GM23338 (cell line): ENCODE results near the gene PIK3AP1. TPM values are rescaled to one million over a fixed set of nuclear protein-coding genes. Genes with fewer than 3 reads are reported as not detected.

Experiments
- ATAC-seq: fragments of 200-7000 bp; cut with Tn5 transposase; 3 replicates; pipeline ENCODE4 v1.9.1; 2020
- DNase-seq: peaks from one replicate; pipeline ENCODE4 v3.0.0-alpha.2; 2015; ENCODE audit warnings: low spot score
- H2AFZ ChIP-seq: fragments of 200-600 bp; sonication (generic); 2 replicates; pipeline ENCODE4 v1.8.0; 2016; ENCODE audit warnings: antibody characterized with exemption, mild to moderate bottlenecking, moderate library complexity
- H3F3A ChIP-seq: fragments of 200-600 bp; sonication (generic); replicated peaks from 2 replicates; pipeline ENCODE4 v1.8.0; 2017; ENCODE audit warnings: antibody characterized with exemption, mixed run types, low read depth
- H3K27ac ChIP-seq: fragments of 200-600 bp; sonication (generic); 2 replicates; pipeline ENCODE4 v1.6.1; 2016; ENCODE audit warnings: low read depth
- H3K27me3 ChIP-seq: fragments of 200-600 bp; sonication (generic); 2 replicates; pipeline ENCODE4 v1.8.0; 2016; ENCODE audit warnings: mild to moderate bottlenecking, mixed run types, moderate library complexity; ENCODE audit not compliant: insufficient read depth
- H3K36me3 ChIP-seq: fragments of 200-600 bp; sonication (generic); 2 replicates; pipeline ENCODE4 v1.8.0; 2016; ENCODE audit warnings: mild to moderate bottlenecking; ENCODE audit not compliant: insufficient read depth
- H3K4me1 ChIP-seq: fragments of 200-600 bp; sonication (generic); 2 replicates; pipeline ENCODE4 v1.8.0; 2016; ENCODE audit warnings: mild to moderate bottlenecking, moderate library complexity; ENCODE audit not compliant: insufficient read depth
- H3K4me2 ChIP-seq: fragments of 200-600 bp; sonication (generic); 2 replicates; pipeline ENCODE4 v1.7.1; 2017; ENCODE audit warnings: mixed run types
- H3K4me3 ChIP-seq: fragments of 200-600 bp; sonication (generic); 2 replicates; pipeline ENCODE4 v1.6.1; 2016; ENCODE audit warnings: mixed run types
- H3K79me2 ChIP-seq: fragments of 200-600 bp; sonication (generic); replicated peaks from 2 replicates; pipeline ENCODE4 v1.8.0; 2017; ENCODE audit warnings: mild to moderate bottlenecking; ENCODE audit not compliant: insufficient read depth
- H3K9me2 ChIP-seq: fragments of 200-600 bp; sonication (generic); 2 replicates; pipeline ENCODE4 v1.8.0; 2017; ENCODE audit not compliant: insufficient read depth
- H4K20me1 ChIP-seq: fragments of 200-600 bp; sonication (generic); replicated peaks from 2 replicates; pipeline ENCODE4 v1.8.0; 2017; ENCODE audit warnings: mild to moderate bottlenecking; ENCODE audit not compliant: insufficient read depth
- H3K27ac Mint-ChIP-seq: 2 replicates; pipeline ENCODE4 v1.8.0; 2020; ENCODE audit warnings: inconsistent platforms, mild to moderate bottlenecking, moderate library complexity, mixed read lengths
- H3K27me3 Mint-ChIP-seq: 3 replicates; pipeline ENCODE4 v1.8.0; 2022; ENCODE audit warnings: low read depth, mild to moderate bottlenecking, moderate library complexity, mixed read lengths, inconsistent platforms; ENCODE audit not compliant: insufficient read depth, poor library complexity
- H3K36me3 Mint-ChIP-seq: 3 replicates; pipeline ENCODE4 v1.8.0; 2021; ENCODE audit warnings: low read depth, mild to moderate bottlenecking, inconsistent platforms, moderate library complexity, mixed read lengths
- H3K4me1 Mint-ChIP-seq: 3 replicates; pipeline ENCODE4 v1.8.0; 2020; ENCODE audit warnings: mild to moderate bottlenecking, inconsistent platforms, mixed read lengths
- H3K4me3 Mint-ChIP-seq: 3 replicates; pipeline ENCODE4 v1.8.0; 2021; ENCODE audit warnings: moderate library complexity, mild to moderate bottlenecking, inconsistent platforms, mixed read lengths
- H3K9me3 Mint-ChIP-seq: 3 replicates; pipeline ENCODE4 v1.8.0; 2020; ENCODE audit warnings: moderate library complexity, mild to moderate bottlenecking, inconsistent platforms, mixed read lengths
- CREB1 ChIP-seq: fragments of 250-450 bp; sonication (Bioruptor Pico); IDR thresholded peaks from 2 replicates; pipeline ENCODE4 v1.5.0; 2020; ENCODE audit warnings: low read depth, mild to moderate bottlenecking, moderate library complexity
- EZH2 ChIP-seq: fragments of 200-600 bp; sonication (generic); IDR thresholded peaks from one replicate; pipeline ENCODE4 v1.8.0; 2017; ENCODE audit warnings: antibody characterized with exemption, mild to moderate bottlenecking, low read depth; ENCODE audit not compliant: unreplicated experiment
- EZH2phosphoT487 ChIP-seq: fragments of 200-600 bp; sonication (generic); IDR thresholded peaks from one replicate; pipeline ENCODE4 v1.8.1; 2018; ENCODE audit warnings: antibody characterized with exemption; ENCODE audit not compliant: unreplicated experiment
- JUNB ChIP-seq: IDR thresholded peaks from one replicate; pipeline ENCODE4 v1.6.1; 2016; ENCODE audit warnings: antibody characterized with exemption; ENCODE audit not compliant: unreplicated experiment
- NANOG ChIP-seq: IDR thresholded peaks from 2 replicates; pipeline ENCODE4 v1.6.1; 2016; ENCODE audit warnings: antibody characterized with exemption, borderline replicate concordance
- REST ChIP-seq: IDR thresholded peaks from one replicate; pipeline ENCODE4 v1.6.1; 2018; ENCODE audit warnings: antibody characterized with exemption; ENCODE audit not compliant: unreplicated experiment
- STAT1 ChIP-seq: IDR thresholded peaks from one replicate; pipeline ENCODE4 v1.6.1; 2016; ENCODE audit warnings: antibody characterized with exemption; ENCODE audit not compliant: unreplicated experiment
- ZNF114 ChIP-seq: fragments of 250-450 bp; sonication (Bioruptor Pico); IDR thresholded peaks from 2 replicates; pipeline ENCODE4 v1.5.0; 2020; ENCODE audit warnings: mild to moderate bottlenecking, moderate library complexity
- ZNF331 ChIP-seq: fragments of 250-450 bp; sonication (Bioruptor Pico); IDR thresholded peaks from 2 replicates; pipeline ENCODE4 v1.5.0; 2020; ENCODE audit warnings: low read depth, mild to moderate bottlenecking, moderate library complexity
- polyA plus RNA-seq: library from polyadenylated mRNA; unstranded; fragments of >200 nt; fragmentation: Nextera tagmentation; extraction: Ambion mirVana; gene quantifications from 2 replicates; pipeline ENCODE4 v1.2.1, GENCODE V29; 2016
- total RNA-seq: library from RNA; depleted of rRNA; stranded (reverse); fragments of >200 nt; shearing (Covaris generic); gene quantifications from 2 replicates; pipeline ENCODE4 v1.2.3, GENCODE V29; 2014
- TF ChIP-seq, protein P1 (sequence below): IDR thresholded peaks from 2 replicates; pipeline ENCODE4 v1.6.1; 2016; ENCODE audit warnings: antibody characterized with exemption

Gene PIK3AP1
- total and polyA plus RNA-seq, 2 experiments from 2014 or later: 0.65 to 2.3 TPM

DNA sequence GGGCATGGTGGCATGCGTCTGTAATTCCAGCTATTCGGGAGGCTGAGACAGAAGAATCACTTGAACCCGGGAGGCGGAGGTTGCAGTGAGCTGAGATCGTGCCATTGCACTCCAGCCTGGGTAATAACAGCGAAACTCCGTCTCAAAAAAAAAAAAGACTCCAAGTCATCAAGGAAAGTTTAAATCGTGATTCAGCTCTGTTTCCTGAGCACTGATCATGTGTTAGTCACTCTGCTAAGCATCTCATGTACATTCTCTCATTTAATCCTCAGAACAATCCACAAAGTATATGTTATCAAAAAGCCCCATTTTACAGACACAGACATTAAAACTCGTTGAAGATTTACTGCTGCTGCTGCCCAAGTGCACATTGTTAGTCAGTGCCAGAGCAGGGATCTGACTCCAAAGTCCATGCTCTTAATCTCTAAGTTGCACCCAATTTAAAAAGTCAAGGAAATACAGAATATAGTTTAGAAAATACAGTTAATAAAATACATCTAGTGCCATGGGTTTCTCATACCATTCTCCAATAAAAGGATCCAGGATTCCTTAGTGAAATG is 6.2 kb downstream of the PIK3AP1 start (continued):
- TF ChIP-seq EZH2phosphoT487 (no peak), REST (no peak)

GRCh38 chr10:96712662-96713271 is 7.5 kb downstream of the PIK3AP1 start:
- Histone ChIP-seq H3K79me2 (no peaks in the 10 kb centered on the region), H2AFZ (no peak overlapping the region), H3K27ac (no peak overlapping the region), H3K9me2 (no peaks in the 10 kb centered on the region), H3K4me3 (no peak overlapping the region), H3K4me1 (no peaks in the 10 kb centered on the region), H3K36me3 (no peaks in the 10 kb centered on the region), H3F3A (no peaks in the 10 kb centered on the region), H4K20me1 (0 out of 2 replicates have a peak, but pooled peaks cover 3% of the 10 kb centered on the region), H3K27me3 (no peaks in the 10 kb centered on the region), H3K4me2 (no peak overlapping the region)
- Mint-ChIP-seq H3K9me3 (no peaks in the 10 kb centered on the region), H3K27me3 (peaks cover 2% of the 10 kb centered on the region), H3K4me1 (no peaks in the 10 kb centered on the region), H3K36me3 (no peaks in the 10 kb centered on the region), H3K27ac (no peak overlapping the region), H3K4me3 (no peak overlapping the region)
- ATAC-seq (no peak), DNase-seq (no peak)
- TF ChIP-seq, protein P1, sequence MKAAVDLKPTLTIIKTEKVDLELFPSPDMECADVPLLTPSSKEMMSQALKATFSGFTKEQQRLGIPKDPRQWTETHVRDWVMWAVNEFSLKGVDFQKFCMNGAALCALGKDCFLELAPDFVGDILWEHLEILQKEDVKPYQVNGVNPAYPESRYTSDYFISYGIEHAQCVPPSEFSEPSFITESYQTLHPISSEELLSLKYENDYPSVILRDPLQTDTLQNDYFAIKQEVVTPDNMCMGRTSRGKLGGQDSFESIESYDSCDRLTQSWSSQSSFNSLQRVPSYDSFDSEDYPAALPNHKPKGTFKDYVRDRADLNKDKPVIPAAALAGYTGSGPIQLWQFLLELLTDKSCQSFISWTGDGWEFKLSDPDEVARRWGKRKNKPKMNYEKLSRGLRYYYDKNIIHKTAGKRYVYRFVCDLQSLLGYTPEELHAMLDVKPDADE: no peak
- no peak for TF ChIP-seq REST
- TF ChIP-seq STAT1: no peak
- no peak for TF ChIP-seq NANOG
- TF ChIP-seq CREB1: no peak
- TF ChIP-seq ZNF114 (CRISPR knock-in tag): no peak
- no peak for TF ChIP-seq EZH2phosphoT487
- no peak for TF ChIP-seq JUNB
- TF ChIP-seq ZNF331 (CRISPR knock-in tag): no peak
- TF ChIP-seq EZH2: no peak
